Cortex of kidney (tissue), 1 donor: ENCODE measurements around the gene CHRNE.
"Not testable (repeated sequence)": the region's sequence is repeated elsewhere in the genome, so short reads cannot be mapped to it uniquely, and the experiment has no call there.

Experiments used
- DNase-seq: peaks from one replicate; lab custom pipeline; 2025; lab: John Stamatoyannopoulos, UW

The CHRNE gene

GRCh38 chr17:4906642-4907041 lies 3.7 kb upstream of the CHRNE start:
- not testable (repeated sequence) for DNase-seq

GRCh38 chr17:4902540-4902939 lies 358 bp downstream of the CHRNE start:
- DNase-seq: no peak

GRCh38 chr17:4901648-4902344 lies 1.1 kb downstream of the CHRNE start:
- no peak for DNase-seq

GRCh38 chr17:4901108-4901647 lies 1.7 kb downstream of the CHRNE start:
- no peak for DNase-seq

- no peak for DNase-seq
Measured at GRCh38 chr17:4900231-4901107, 2.4 kb downstream of the CHRNE start.

- DNase-seq: no peak
Measured at GRCh38 chr17:4899341-4900230, 3.3 kb downstream of the CHRNE start, which contains the start of gene C17orf107. TSS of gene C17orf107 (plus strand) at chr17:4899536. CDS start at chr17:4899763, 227 bp downstream.

- DNase-seq: no peak
Measured at GRCh38 chr17:4898927-4899326, 4.0 kb downstream of the CHRNE start.

- no peak for DNase-seq
Measured at GRCh38 chr17:4898351-4898750, 4.5 kb downstream of the CHRNE start.

GRCh38 chr17:4897785-4898184 lies 5.1 kb downstream of the CHRNE start:
- DNase-seq: no peak

- DNase-seq: no peak
Measured at GRCh38 chr17:4897198-4897687, 5.7 kb downstream of the CHRNE start.

GRCh38 chr17:4896332-4897197 lies 6.3 kb downstream of the CHRNE start:
- no peak for DNase-seq

- DNase-seq: no peak
Measured at GRCh38 chr17:4895657-4896331, 7.1 kb downstream of the CHRNE start.

GRCh38 chr17:4895121-4895520 lies 7.8 kb downstream of the CHRNE start:
- DNase-seq: no peak

GRCh38 chr17:4893721-4894560 lies 9.0 kb downstream of the CHRNE start:
- no peak for DNase-seq

- no peak for DNase-seq
Measured at GRCh38 chr17:4893272-4893671, 9.6 kb downstream of the CHRNE start.

- no peak for DNase-seq
Measured at GRCh38 chr17:4892499-4893221, 10.2 kb downstream of the CHRNE start.

- DNase-seq: no peak
Measured at GRCh38 chr17:4891411-4892410, 11.2 kb downstream of the CHRNE start.
